Activated CD8-positive, alpha-beta memory T cell treated with anti-CD3 and anti-CD28 coated beads for 48 hours (primary cell): ENCODE measurements around the gene UPF2.

Source experiments
- DNase-seq, 3 experiments: peaks; one replicate each; pipeline ENCODE4 v3.0.0-alpha.2; 2020; ENCODE audit warnings: low read depth in 2 of 3, low spot score in 2 of 3

UPF2 gene

GRCh38 chr10:11962176-11962575 is 80.4 kb downstream of the UPF2 start:
- DNase-seq: no peak

GRCh38 chr10:11961771-11962170 is 80.8 kb downstream of the UPF2 start:
- no peak for DNase-seq

GRCh38 chr10:11959966-11960365 is 82.6 kb downstream of the UPF2 start:
- no peak for DNase-seq

GRCh38 chr10:11958956-11959355 is 83.7 kb downstream of the UPF2 start:
- no peak for DNase-seq

- DNase-seq: no peak
These were observed 90.9 kb downstream of the UPF2 start for GRCh38 chr10:11951695-11952094.

GRCh38 chr10:11950325-11951018 is 92.1 kb downstream of the UPF2 start:
- DNase-seq: no peak

- no peak for DNase-seq
These were observed 93.5 kb downstream of the UPF2 start for GRCh38 chr10:11949152-11949551.

GRCh38 chr10:11946652-11947051 is 96.0 kb downstream of the UPF2 start:
- DNase-seq: no peak

- no peak for DNase-seq
These were observed 106.0 kb downstream of the UPF2 start for GRCh38 chr10:11936389-11937152.

GRCh38 chr10:11934262-11934661 is 108.3 kb downstream of the UPF2 start:
- no peak for DNase-seq

GRCh38 chr10:11933577-11934223 is 108.9 kb downstream of the UPF2 start:
- DNase-seq: no peak

GRCh38 chr10:11931038-11931437 is 111.6 kb downstream of the UPF2 start:
- no peak for DNase-seq

- DNase-seq: no peak
These were observed 112.2 kb downstream of the UPF2 start for GRCh38 chr10:11930312-11930978.

- DNase-seq: no peak
These were observed 114.9 kb downstream of the UPF2 start for GRCh38 chr10:11927746-11928145.

GRCh38 chr10:11921800-11922392 is 120.7 kb downstream of the UPF2 start:
- no peak for DNase-seq

- DNase-seq: no peak
These were observed 123.3 kb downstream of the UPF2 start for GRCh38 chr10:11919271-11919670.

- DNase-seq: no peak
These were observed 124.2 kb downstream of the UPF2 start for GRCh38 chr10:11918384-11918783.

- no peak for DNase-seq
These were observed 129.4 kb downstream of the UPF2 start for GRCh38 chr10:11913079-11913641.

- DNase-seq: no peak
These were observed 132.5 kb downstream of the UPF2 start for GRCh38 chr10:11910102-11910501.

GRCh38 chr10:11909618-11910017 is 133.0 kb downstream of the UPF2 start:
- DNase-seq: no peak

- no peak for DNase-seq
These were observed 133.6 kb downstream of the UPF2 start for GRCh38 chr10:11908991-11909390.
